Mesenchymal stem cell (in vitro differentiated cells and primary cell): Measurements from ENCODE around the gene VN1R5.

Experiments
- DNase-seq: peaks from one replicate; pipeline ENCODE4 v3.0.0-alpha.2; 2013
- H2AFZ ChIP-seq: one replicate; pipeline ENCODE4 v1.6.1; 2013; ENCODE audit warnings: low read depth, mild to moderate bottlenecking, control low read depth, inconsistent platforms, low read length, moderate library complexity
- H2AK5ac ChIP-seq: 2 replicates; pipeline ENCODE4 v1.6.1; 2013; ENCODE audit warnings: low read length, moderate library complexity, mild to moderate bottlenecking, inconsistent platforms; ENCODE audit not compliant: severe bottlenecking
- H2BK120ac ChIP-seq: one replicate; pipeline ENCODE4 v1.6.1; 2013; ENCODE audit warnings: low read depth, mild to moderate bottlenecking, inconsistent platforms, low read length, moderate library complexity
- H2BK12ac ChIP-seq, 2 experiments: one replicate each; pipeline ENCODE4 v1.6.1; 2013; ENCODE audit warnings: inconsistent platforms in 2 of 2, low read length in 2 of 2, mild to moderate bottlenecking in 2 of 2, moderate library complexity in 2 of 2, control low read depth in 1 of 2
- H2BK15ac ChIP-seq: one replicate; pipeline ENCODE4 v1.6.1; 2013; ENCODE audit warnings: mild to moderate bottlenecking, low read depth, inconsistent platforms; ENCODE audit not compliant: poor library complexity, severe bottlenecking
- H2BK5ac ChIP-seq: 2 replicates; pipeline ENCODE4 v1.6.1; 2013; ENCODE audit warnings: low read depth, mild to moderate bottlenecking, low read length, control low read depth, inconsistent platforms; ENCODE audit not compliant: poor library complexity, severe bottlenecking
- H3K14ac ChIP-seq, 2 experiments: one replicate each; pipeline ENCODE4 v1.6.1; 2013; ENCODE audit warnings: inconsistent platforms in 2 of 2, low read length in 2 of 2, control low read depth in 1 of 2, mild to moderate bottlenecking in 1 of 2, moderate library complexity in 1 of 2
- H3K18ac ChIP-seq, 2 experiments: one replicate each; pipeline ENCODE4 v1.6.1; 2013; ENCODE audit warnings: inconsistent platforms in 2 of 2, low read length in 2 of 2, control low read depth in 1 of 2, low read depth in 1 of 2, mild to moderate bottlenecking in 1 of 2
- H3K23ac ChIP-seq, 2 experiments: one replicate each; pipeline ENCODE4 v1.6.1; 2013; ENCODE audit warnings: inconsistent platforms in 2 of 2, low read length in 2 of 2, mild to moderate bottlenecking in 2 of 2, moderate library complexity in 2 of 2, control low read depth in 1 of 2
- H3K27ac ChIP-seq: 2 replicates; pipeline ENCODE4 v1.5.1; 2013; ENCODE audit warnings: mild to moderate bottlenecking, moderate library complexity, low read length, control low read depth, inconsistent platforms; ENCODE audit not compliant: poor library complexity, severe bottlenecking
- H3K27me3 ChIP-seq, 2 experiments: 2 replicates each; pipeline versions ENCODE4 v1.6.1 to v1.7.0; 2013; ENCODE audit warnings: low read length in 2 of 2, mild to moderate bottlenecking in 2 of 2, moderate library complexity in 2 of 2, control low read depth in 1 of 2, inconsistent platforms in 1 of 2; ENCODE audit not compliant: control insufficient read depth in 1 of 2, insufficient read depth in 1 of 2
- H3K36me3 ChIP-seq, 2 experiments: 2 replicates each; pipeline versions ENCODE4 v1.6.1 to v1.7.0; 2013; ENCODE audit warnings: low read length in 2 of 2, control low read depth in 1 of 2, inconsistent platforms in 1 of 2, low read depth in 1 of 2, mild to moderate bottlenecking in 1 of 2; ENCODE audit not compliant: insufficient read depth in 2 of 2, control insufficient read depth in 1 of 2
- H3K4ac ChIP-seq, 2 experiments: one replicate each; pipeline ENCODE4 v1.6.1; 2013; ENCODE audit warnings: inconsistent platforms in 2 of 2, low read length in 2 of 2, mild to moderate bottlenecking in 2 of 2, moderate library complexity in 2 of 2, control low read depth in 1 of 2, low read depth in 1 of 2
- H3K4me1 ChIP-seq: 2 replicates; pipeline ENCODE4 v1.6.1; 2013; ENCODE audit warnings: low read depth, low read length, control low read depth; ENCODE audit not compliant: control insufficient read depth, insufficient read depth
- H3K4me2 ChIP-seq: 2 replicates; pipeline ENCODE4 v1.6.1; 2013; ENCODE audit warnings: low read length, mild to moderate bottlenecking, inconsistent platforms; ENCODE audit not compliant: poor library complexity, severe bottlenecking
- H3K4me3 ChIP-seq, 2 experiments: 2 replicates each; pipeline versions ENCODE4 v1.5.1 to v1.7.0; 2013; ENCODE audit warnings: low read length in 2 of 2, mild to moderate bottlenecking in 2 of 2, control low read depth in 1 of 2, low read depth in 1 of 2; ENCODE audit not compliant: insufficient read depth in 1 of 2
- H3K79me1 ChIP-seq: replicated peaks from 2 replicates; pipeline ENCODE4 v1.6.1; 2013; ENCODE audit warnings: mild to moderate bottlenecking, control low read depth, low read length, inconsistent platforms; ENCODE audit not compliant: poor library complexity, severe bottlenecking
- H3K9ac ChIP-seq: 2 replicates; pipeline ENCODE4 v1.7.0; 2013; ENCODE audit warnings: mild to moderate bottlenecking, low read length, moderate library complexity
- H3K9me3 ChIP-seq: 2 replicates; pipeline ENCODE4 v1.7.0; 2013; ENCODE audit warnings: mild to moderate bottlenecking, low read length; ENCODE audit not compliant: control insufficient read depth
- H4K8ac ChIP-seq: one replicate; pipeline ENCODE4 v1.6.1; 2013; ENCODE audit warnings: inconsistent platforms, mild to moderate bottlenecking, low read length, moderate library complexity
- H4K91ac ChIP-seq: one replicate; pipeline ENCODE4 v1.6.1; 2013; ENCODE audit warnings: mild to moderate bottlenecking, low read length, inconsistent platforms
- WGBS: methylation state at CpG from one replicate; pipeline ENCODE4 v1.1.7; 2013; ENCODE audit warnings: mixed read lengths; 5-methylcytosine and 5-hydroxymethylcytosine counted together

The VN1R5 gene

DNA sequence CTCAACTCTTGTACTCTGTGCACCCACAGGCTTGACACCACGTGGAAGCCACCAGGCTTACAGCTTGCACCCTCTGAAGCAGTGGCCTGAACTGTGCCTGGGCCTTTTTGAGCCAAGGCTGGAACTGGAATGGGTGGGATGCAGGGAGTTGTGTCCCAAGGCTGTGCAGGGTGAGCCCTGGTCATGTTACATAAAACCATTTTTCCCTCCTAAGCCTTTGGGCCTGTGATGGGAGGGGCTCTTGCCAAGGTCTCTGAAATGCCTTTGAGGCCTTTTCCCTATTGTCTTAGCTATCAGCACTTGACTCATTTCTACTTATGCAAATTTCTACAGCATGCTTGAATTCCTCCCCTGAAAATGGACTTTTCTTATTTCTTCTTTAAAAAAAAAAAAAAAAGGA, 14.1 kb downstream of the VN1R5 start:
- H3K4ac ChIP-seq = no peak overlapping the region
- H3K4me2 ChIP-seq = no peak overlapping the region
- H3K23ac ChIP-seq = no peak overlapping the region
- no peak overlapping the region for H4K8ac ChIP-seq
- H2BK12ac ChIP-seq = no peak overlapping the region
- no peaks in the 10 kb centered on the region for H3K79me1 ChIP-seq
- no peak for DNase-seq
- H3K9me3 ChIP-seq = peaks cover 28% of the 10 kb centered on the region
- peaks cover 5% of the 10 kb centered on the region for H3K4me1 ChIP-seq
- H3K4me3 ChIP-seq = no peak overlapping the region
- H3K27me3 ChIP-seq = no peaks in the 10 kb centered on the region
- H2BK120ac ChIP-seq = no peak overlapping the region
- H2AK5ac ChIP-seq = no peak overlapping the region
- no peak overlapping the region for H2BK5ac ChIP-seq
- no peak overlapping the region for H3K27ac ChIP-seq
- H3K9ac ChIP-seq = no peak overlapping the region
- H3K18ac ChIP-seq = no peak overlapping the region
- no peaks in the 10 kb centered on the region for H3K36me3 ChIP-seq
- no peak overlapping the region for H2AFZ ChIP-seq
- H3K14ac ChIP-seq = no peak overlapping the region
- 33% methylated on average over 1 of the region's 1 CpG for WGBS
- no peak overlapping the region for H4K91ac ChIP-seq
- no peak overlapping the region for H2BK15ac ChIP-seq

DNA sequence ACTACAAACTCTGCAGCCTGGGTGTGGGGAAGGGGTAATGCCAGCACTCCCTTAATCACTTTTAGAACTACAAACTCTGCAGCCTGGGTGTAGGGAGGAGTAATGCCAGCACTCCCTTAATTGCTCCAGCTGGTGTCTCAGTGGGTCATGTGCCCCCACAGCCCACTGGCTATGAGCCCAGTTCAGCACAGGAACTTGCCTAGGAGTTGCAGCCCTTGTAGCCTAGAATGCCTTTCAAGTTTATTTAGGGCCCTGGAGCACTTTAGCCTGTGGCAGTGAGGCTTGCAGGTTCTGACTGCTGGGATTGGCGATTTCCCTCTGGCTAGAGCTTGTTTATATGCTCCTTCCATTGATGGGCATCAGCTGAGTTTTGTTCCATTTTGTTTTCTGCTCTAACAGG, 17.1 kb downstream of the VN1R5 start:
- WGBS = 54% methylated on average over 1 of the region's 1 CpG

DNA sequence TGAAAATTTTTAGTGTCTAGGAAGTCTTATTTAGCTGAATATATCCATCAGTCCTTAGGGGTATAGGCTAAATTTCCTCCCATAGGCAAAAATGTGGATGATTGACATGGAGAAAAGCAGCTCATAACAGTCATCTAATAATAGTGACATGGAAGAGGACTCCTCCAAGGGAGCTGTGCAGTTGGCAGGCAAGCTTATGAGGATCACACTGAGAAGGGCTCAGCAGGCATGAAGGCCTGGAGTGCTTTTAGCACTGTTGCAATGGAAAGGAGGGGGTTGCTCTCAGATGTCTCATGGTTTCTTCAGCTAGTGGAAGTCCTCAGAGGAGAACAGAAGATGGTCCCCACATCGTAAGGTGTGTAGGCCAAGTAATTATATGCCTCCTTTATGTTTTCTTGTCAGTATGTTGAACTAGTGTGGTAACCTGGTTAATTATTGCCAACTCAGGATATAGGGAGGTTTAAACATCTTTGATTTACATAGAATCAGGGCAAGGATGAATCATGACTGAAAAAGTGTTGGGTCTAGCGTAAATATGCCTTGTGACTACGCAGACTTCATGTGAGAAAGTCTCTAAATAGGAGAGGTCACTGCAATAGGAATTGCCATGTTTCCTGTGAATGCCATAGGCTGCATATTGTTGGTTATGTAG, 18.9 kb downstream of the VN1R5 start:
- no peak overlapping the region for H3K4me2 ChIP-seq
- H4K8ac ChIP-seq = no peak overlapping the region
- no peak for DNase-seq
- H3K36me3 ChIP-seq = no peaks in the 10 kb centered on the region
- H4K91ac ChIP-seq = no peak overlapping the region
- no peak overlapping the region for H2BK15ac ChIP-seq
- H3K9me3 ChIP-seq = peaks cover 28% of the 10 kb centered on the region
- H3K27me3 ChIP-seq = no peaks in the 10 kb centered on the region
- H3K9ac ChIP-seq = no peak overlapping the region
- H3K23ac ChIP-seq = no peak overlapping the region
- H3K4me1 ChIP-seq = peaks cover 11% of the 10 kb centered on the region
- H2AFZ ChIP-seq = no peak overlapping the region
- H3K4me3 ChIP-seq = no peak overlapping the region
- no peak overlapping the region for H2BK120ac ChIP-seq
- H3K4ac ChIP-seq = no peak overlapping the region
- no peak overlapping the region for H2BK12ac ChIP-seq
- H3K14ac ChIP-seq = no peak overlapping the region
- no peak overlapping the region for H2BK5ac ChIP-seq
- no peak overlapping the region for H3K18ac ChIP-seq
- no peaks in the 10 kb centered on the region for H3K79me1 ChIP-seq
- WGBS = 72% methylated on average over 3 of the region's 3 CpGs
- no peak overlapping the region for H2AK5ac ChIP-seq
- H3K27ac ChIP-seq = peak overlapping the region; percentile 58

More for the DNA sequence above, 17.1 kb downstream of the VN1R5 start:
- no peak overlapping the region for H2BK5ac ChIP-seq
- H3K27ac ChIP-seq = no peak overlapping the region
- H3K14ac ChIP-seq = no peak overlapping the region
- H2AFZ ChIP-seq = no peak overlapping the region
- H3K36me3 ChIP-seq = no peaks in the 10 kb centered on the region
- no peak overlapping the region for H2BK120ac ChIP-seq
- H4K91ac ChIP-seq = no peak overlapping the region
- H3K4me1 ChIP-seq = peaks cover 11% of the 10 kb centered on the region
- no peak for DNase-seq
- no peak overlapping the region for H4K8ac ChIP-seq
- no peak overlapping the region for H2BK12ac ChIP-seq
- H3K4me3 ChIP-seq = no peak overlapping the region
- no peaks in the 10 kb centered on the region for H3K27me3 ChIP-seq
- no peak overlapping the region for H2AK5ac ChIP-seq
- H3K9ac ChIP-seq = no peak overlapping the region
- peaks cover 34% of the 10 kb centered on the region for H3K9me3 ChIP-seq
- no peaks in the 10 kb centered on the region for H3K79me1 ChIP-seq
- no peak overlapping the region for H3K18ac ChIP-seq
- H3K4me2 ChIP-seq = no peak overlapping the region
- H2BK15ac ChIP-seq = no peak overlapping the region
- no peak overlapping the region for H3K23ac ChIP-seq
- no peak overlapping the region for H3K4ac ChIP-seq

DNA sequence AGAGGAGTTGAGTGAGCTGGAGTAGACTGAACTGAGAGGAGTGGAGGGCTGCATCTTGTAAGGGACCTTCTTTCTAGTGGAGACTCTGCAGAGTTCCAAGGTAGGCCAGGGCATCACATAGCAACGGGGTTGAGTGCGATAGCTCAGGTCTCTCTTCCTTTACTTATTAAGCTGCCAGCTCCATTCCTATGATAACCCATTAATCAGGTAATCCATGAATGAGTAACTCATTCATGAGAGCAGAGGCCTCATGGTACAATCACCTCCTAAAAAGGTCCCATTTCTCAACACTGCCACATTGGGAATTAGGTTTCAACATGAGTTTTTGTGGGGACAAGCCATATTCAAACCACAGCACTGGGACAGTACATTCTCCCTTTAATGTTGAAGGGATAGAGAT, 21.3 kb downstream of the VN1R5 start:
- no peak overlapping the region for H2BK5ac ChIP-seq
- H3K9ac ChIP-seq = no peak overlapping the region
- DNase-seq = no peak
- H2BK120ac ChIP-seq = no peak overlapping the region
- no peak overlapping the region for H2BK15ac ChIP-seq
- no peak overlapping the region for H4K8ac ChIP-seq
- H3K79me1 ChIP-seq = no peaks in the 10 kb centered on the region
- H2AFZ ChIP-seq = no peak overlapping the region
- H3K27me3 ChIP-seq = no peaks in the 10 kb centered on the region
- no peak overlapping the region for H3K23ac ChIP-seq
- no peak overlapping the region for H3K4ac ChIP-seq
- no peak overlapping the region for H2AK5ac ChIP-seq
- H3K4me2 ChIP-seq = no peak overlapping the region
- no peak overlapping the region for H2BK12ac ChIP-seq
- no peak overlapping the region for H3K18ac ChIP-seq
- peaks cover 13% of the 10 kb centered on the region for H3K4me1 ChIP-seq
- H3K36me3 ChIP-seq = no peaks in the 10 kb centered on the region
- peak overlapping the region; percentile 86 for H3K27ac ChIP-seq
- no peak overlapping the region for H4K91ac ChIP-seq
- WGBS = 90% methylated on average over 2 of the region's 2 CpGs
- peaks cover 16% of the 10 kb centered on the region for H3K9me3 ChIP-seq
- H3K4me3 ChIP-seq = no peak overlapping the region
- no peak overlapping the region for H3K14ac ChIP-seq
